Measurements from ENCODE around the gene INO80.
A peak's percentile ranks its signal among the peaks of the same experiment; 100 is the strongest.

The INO80 gene

DNA sequence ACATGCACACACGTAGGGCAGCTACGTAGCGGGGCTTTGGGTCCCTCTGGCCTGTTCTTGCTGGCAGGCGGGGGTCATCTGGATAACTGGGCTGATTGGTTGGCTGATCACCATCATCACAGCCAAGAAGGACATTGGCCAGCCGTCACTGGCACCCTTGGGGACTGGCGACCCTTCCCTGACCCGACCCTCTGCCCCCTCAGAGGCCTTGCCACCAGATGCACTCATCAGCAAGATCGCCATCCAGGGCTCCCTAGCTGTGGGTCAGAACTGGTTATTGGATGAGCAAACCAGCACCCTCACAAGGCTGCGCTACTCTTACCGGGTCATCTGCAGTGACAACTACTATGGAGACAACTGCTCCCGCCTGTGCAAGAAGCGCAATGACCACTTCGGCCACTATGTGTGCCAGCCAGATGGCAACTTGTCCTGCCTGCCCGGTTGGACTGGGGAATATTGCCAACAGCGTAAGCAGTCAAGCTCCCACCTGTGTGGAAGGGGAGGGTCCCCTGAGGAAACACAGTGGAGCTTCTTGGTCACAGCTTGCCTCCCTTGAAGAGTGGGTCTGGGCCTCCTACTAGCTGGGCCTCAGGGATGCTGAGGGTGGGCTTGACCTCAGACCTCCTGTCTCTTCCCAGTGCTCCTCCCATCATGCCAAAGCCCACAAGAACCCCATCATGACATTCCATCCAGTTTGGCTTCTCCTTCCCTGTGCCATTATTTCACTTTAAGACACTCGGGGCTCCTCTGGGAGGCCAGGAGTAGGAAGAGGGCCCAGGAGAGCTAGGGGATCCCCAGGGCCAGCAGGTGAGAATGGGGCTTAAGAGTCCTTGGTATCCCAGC is 184.6 kb downstream of the INO80 start:
- TF ChIP-seq, protein P1, sequence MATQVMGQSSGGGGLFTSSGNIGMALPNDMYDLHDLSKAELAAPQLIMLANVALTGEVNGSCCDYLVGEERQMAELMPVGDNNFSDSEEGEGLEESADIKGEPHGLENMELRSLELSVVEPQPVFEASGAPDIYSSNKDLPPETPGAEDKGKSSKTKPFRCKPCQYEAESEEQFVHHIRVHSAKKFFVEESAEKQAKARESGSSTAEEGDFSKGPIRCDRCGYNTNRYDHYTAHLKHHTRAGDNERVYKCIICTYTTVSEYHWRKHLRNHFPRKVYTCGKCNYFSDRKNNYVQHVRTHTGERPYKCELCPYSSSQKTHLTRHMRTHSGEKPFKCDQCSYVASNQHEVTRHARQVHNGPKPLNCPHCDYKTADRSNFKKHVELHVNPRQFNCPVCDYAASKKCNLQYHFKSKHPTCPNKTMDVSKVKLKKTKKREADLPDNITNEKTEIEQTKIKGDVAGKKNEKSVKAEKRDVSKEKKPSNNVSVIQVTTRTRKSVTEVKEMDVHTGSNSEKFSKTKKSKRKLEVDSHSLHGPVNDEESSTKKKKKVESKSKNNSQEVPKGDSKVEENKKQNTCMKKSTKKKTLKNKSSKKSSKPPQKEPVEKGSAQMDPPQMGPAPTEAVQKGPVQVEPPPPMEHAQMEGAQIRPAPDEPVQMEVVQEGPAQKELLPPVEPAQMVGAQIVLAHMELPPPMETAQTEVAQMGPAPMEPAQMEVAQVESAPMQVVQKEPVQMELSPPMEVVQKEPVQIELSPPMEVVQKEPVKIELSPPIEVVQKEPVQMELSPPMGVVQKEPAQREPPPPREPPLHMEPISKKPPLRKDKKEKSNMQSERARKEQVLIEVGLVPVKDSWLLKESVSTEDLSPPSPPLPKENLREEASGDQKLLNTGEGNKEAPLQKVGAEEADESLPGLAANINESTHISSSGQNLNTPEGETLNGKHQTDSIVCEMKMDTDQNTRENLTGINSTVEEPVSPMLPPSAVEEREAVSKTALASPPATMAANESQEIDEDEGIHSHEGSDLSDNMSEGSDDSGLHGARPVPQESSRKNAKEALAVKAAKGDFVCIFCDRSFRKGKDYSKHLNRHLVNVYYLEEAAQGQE (IDR thresholded peaks at IDR 0.05; ENCODE audit: insufficient read depth in 1 of 2, low read depth in 2 of 2, low read length in 2 of 2): no peak
- no peak for TF ChIP-seq POLR2AphosphoS5 (IDR thresholded peaks at IDR 0.05; ENCODE audit: low read depth, low read length)
- no peak for TF ChIP-seq FOXP2 (optimal IDR thresholded peaks at IDR 0.05; ENCODE audit: borderline replicate concordance, extremely low read depth, extremely low read length, insufficient read depth)
- no peak for TF ChIP-seq SIN3A (IDR thresholded peaks at IDR 0.05; ENCODE audit: borderline replicate concordance, insufficient read depth, low read length)
- TF ChIP-seq TAF1 (IDR thresholded peaks at IDR 0.05; ENCODE audit: borderline replicate concordance, insufficient read depth, low read length): no peak

DNA sequence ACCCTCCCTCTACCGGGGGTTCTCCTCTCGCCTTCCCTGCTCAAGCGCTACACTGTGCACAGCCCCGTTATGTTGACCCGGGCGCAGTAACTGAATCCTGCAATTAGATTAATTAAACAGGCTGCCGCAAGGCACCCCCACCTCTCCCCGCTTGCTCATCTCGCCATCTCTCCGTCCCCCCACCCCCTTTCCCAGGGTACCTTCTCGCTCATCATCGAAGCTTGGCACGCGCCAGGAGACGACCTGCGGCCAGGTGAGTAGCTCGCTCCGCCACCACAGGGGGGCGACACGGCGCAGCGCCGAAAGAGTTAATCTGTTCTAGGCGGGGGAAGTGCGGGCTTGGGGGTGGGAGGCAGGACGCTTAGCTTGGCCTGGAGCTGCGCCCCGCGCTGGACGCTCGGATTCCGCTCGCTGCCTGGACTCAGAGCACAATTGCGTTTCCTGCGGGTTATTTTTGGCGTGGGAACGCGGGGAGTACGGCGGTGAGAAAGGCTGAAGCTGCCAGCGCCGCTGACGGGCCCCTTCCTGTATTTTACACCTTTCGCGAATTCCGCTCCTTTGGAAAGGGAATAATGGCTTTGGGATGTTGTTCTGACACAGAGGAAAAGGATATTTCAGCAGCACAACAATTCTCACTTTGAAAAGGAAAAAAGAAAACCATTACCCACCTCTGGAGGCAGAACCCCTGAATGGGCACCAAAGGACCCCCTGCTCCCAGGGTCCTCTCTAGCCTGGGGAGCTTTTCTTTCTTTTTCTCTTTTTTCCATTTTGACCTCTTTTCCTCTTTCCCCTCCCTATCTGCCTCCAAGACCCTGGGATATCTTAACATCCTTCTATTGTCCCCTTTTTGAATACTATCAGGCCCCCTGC is 185.4 kb downstream of the INO80 start:
- TF ChIP-seq, protein P1 (IDR thresholded peaks at IDR 0.05; ENCODE audit: insufficient read depth in 1 of 2, low read depth in 2 of 2, low read length in 2 of 2): 0 out of 4 replicates have a peak, but pooled peaks of 1 of the 2 experiments have one; percentile 18
- no peak for TF ChIP-seq SIN3A (IDR thresholded peaks at IDR 0.05; ENCODE audit: borderline replicate concordance, insufficient read depth, low read length)

DNA sequence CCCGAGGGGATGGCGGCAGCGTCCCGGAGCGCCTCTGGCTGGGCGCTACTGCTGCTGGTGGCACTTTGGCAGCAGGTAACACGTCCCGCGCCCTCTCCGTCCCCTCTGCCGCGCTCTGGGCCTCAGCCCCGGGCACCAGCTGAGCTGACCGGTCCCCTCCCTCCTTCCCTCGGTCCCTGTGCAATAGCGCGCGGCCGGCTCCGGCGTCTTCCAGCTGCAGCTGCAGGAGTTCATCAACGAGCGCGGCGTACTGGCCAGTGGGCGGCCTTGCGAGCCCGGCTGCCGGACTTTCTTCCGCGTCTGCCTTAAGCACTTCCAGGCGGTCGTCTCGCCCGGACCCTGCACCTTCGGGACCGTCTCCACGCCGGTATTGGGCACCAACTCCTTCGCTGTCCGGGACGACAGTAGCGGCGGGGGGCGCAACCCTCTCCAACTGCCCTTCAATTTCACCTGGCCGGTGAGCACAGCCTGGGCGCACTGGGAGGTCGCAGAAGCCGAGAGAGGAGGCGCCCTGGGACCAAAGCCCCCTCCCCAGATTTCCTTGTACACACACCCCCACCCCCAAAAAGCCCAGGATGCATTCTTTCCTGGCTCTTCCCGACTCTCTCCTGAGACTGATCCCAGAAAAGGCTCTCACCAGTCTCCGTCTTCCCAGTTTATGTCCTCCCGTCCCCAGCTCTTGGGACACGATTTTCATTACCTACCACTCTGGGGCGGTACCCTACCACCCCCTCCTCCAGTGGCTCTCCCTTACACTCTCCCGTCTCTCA is 186.2 kb downstream of the INO80 start:
- TF ChIP-seq TAF1 (IDR thresholded peaks at IDR 0.05; ENCODE audit: borderline replicate concordance, insufficient read depth, low read length) (no peak), FOXP2 (optimal IDR thresholded peaks at IDR 0.05; ENCODE audit: borderline replicate concordance, extremely low read depth, extremely low read length, insufficient read depth) (no peak), SIN3A (IDR thresholded peaks at IDR 0.05; ENCODE audit: borderline replicate concordance, insufficient read depth, low read length) (no peak), POLR2AphosphoS5 (IDR thresholded peaks at IDR 0.05; ENCODE audit: low read depth, low read length) (no peak; the same call in 1 of the 2 replicates)
- TF ChIP-seq, protein P1 (IDR thresholded peaks at IDR 0.05; ENCODE audit: insufficient read depth in 1 of 2, low read depth in 2 of 2, low read length in 2 of 2): no peak

Data from PFSK-1 (cell line).